NCI-H187 treated with DMSO at 0.1 percent for 48 hours (cell line): ENCODE data around the gene RPS6KA2.
"Not testable (repeated sequence)": the region's sequence is repeated elsewhere in the genome, so short reads cannot be mapped to it uniquely, and the experiment has no call there.

Source experiments
- DNase-seq: peaks from one replicate; lab custom pipeline; 2025; lab: John Stamatoyannopoulos, UW

The RPS6KA2 gene

GRCh38 chr6:166553563-166554271, 73.3 kb downstream of the RPS6KA2 start:
- no peak for DNase-seq

GRCh38 chr6:166552600-166552999, 74.5 kb downstream of the RPS6KA2 start:
- no peak for DNase-seq

- no peak for DNase-seq
These were observed 75.1 kb downstream of the RPS6KA2 start for GRCh38 chr6:166551754-166552495.

- no peak for DNase-seq
These were observed 80.4 kb downstream of the RPS6KA2 start for GRCh38 chr6:166546653-166547052.

GRCh38 chr6:166545156-166546034, 81.7 kb downstream of the RPS6KA2 start:
- no peak for DNase-seq

- DNase-seq, result no peak
These were observed 82.8 kb downstream of the RPS6KA2 start for GRCh38 chr6:166544296-166544605.

GRCh38 chr6:166543603-166544295, 83.3 kb downstream of the RPS6KA2 start:
- DNase-seq, result no peak

GRCh38 chr6:166542580-166542912, 84.5 kb downstream of the RPS6KA2 start:
- DNase-seq, result no peak

- no peak for DNase-seq
These were observed 85.0 kb downstream of the RPS6KA2 start for GRCh38 chr6:166541876-166542579.

- DNase-seq, result no peak
These were observed 85.7 kb downstream of the RPS6KA2 start for GRCh38 chr6:166541366-166541765.

- DNase-seq, result no peak
These were observed 86.3 kb downstream of the RPS6KA2 start for GRCh38 chr6:166540631-166541331.

- DNase-seq, result no peak
These were observed 87.5 kb downstream of the RPS6KA2 start for GRCh38 chr6:166539543-166539942.

GRCh38 chr6:166539011-166539385, 88.1 kb downstream of the RPS6KA2 start:
- not testable (repeated sequence) for DNase-seq

GRCh38 chr6:166538297-166539010, 88.6 kb downstream of the RPS6KA2 start:
- DNase-seq, result no peak

GRCh38 chr6:166534658-166535406, 92.2 kb downstream of the RPS6KA2 start:
- DNase-seq, result no peak

GRCh38 chr6:166533205-166533824, 93.7 kb downstream of the RPS6KA2 start:
- DNase-seq, result no peak

GRCh38 chr6:166532302-166532701, 94.7 kb downstream of the RPS6KA2 start:
- no peak for DNase-seq

GRCh38 chr6:166530211-166531095, 96.6 kb downstream of the RPS6KA2 start:
- DNase-seq, result no peak
